ENCODE measurements around the gene NTF3. TPM values are rescaled to one million over a fixed set of nuclear protein-coding genes. Genes with fewer than 3 reads are reported as not detected.

Gene NTF3
- total RNA-seq, 3 donors from 2014 or later (not counting 1 experiment from before 2014, with no cell fraction given), result not detected

GRCh38 chr12:5525783-5526367 is 94.0 kb downstream of the NTF3 start:
- Histone ChIP-seq H3K4me3 (ENCODE audit: low read length) (no peak overlapping the region), H3K27me3 (ENCODE audit: control insufficient read depth, insufficient read depth, low read length) (no peaks in the 10 kb centered on the region), H3K4me1 (ENCODE audit: control insufficient read depth, insufficient read depth, low read length) (no peaks in the 10 kb centered on the region), H3K9me3 (ENCODE audit: control insufficient read depth, insufficient read depth, low read length) (no peaks in the 10 kb centered on the region), H3K36me3 (ENCODE audit: control insufficient read depth, insufficient read depth, low read length) (no peaks in the 10 kb centered on the region), H3K27ac (ENCODE audit: low read length) (no peak overlapping the region)
- Mint-ChIP-seq H3K27me3 (ENCODE audit: low read depth in 2 of 2) (peaks cover 0 to 12% of the 10 kb centered on the region in 2 donors), H3K27ac (no peak overlapping the region), H3K9me3 (no peaks in the 10 kb centered on the region), H3K4me3 (no peak overlapping the region), H3K4me1 (no peaks in the 10 kb centered on the region), H3K36me3 (no peaks in the 10 kb centered on the region)
- 83% methylated on average over 2 of the region's 4 CpGs for WGBS (ENCODE audit: insufficient coverage)
- TF ChIP-seq, protein P1, sequence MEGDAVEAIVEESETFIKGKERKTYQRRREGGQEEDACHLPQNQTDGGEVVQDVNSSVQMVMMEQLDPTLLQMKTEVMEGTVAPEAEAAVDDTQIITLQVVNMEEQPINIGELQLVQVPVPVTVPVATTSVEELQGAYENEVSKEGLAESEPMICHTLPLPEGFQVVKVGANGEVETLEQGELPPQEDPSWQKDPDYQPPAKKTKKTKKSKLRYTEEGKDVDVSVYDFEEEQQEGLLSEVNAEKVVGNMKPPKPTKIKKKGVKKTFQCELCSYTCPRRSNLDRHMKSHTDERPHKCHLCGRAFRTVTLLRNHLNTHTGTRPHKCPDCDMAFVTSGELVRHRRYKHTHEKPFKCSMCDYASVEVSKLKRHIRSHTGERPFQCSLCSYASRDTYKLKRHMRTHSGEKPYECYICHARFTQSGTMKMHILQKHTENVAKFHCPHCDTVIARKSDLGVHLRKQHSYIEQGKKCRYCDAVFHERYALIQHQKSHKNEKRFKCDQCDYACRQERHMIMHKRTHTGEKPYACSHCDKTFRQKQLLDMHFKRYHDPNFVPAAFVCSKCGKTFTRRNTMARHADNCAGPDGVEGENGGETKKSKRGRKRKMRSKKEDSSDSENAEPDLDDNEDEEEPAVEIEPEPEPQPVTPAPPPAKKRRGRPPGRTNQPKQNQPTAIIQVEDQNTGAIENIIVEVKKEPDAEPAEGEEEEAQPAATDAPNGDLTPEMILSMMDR (IDR thresholded peaks at IDR 0.05), result no peak
- intact Hi-C loops (cut with micrococcal nuclease), result no loop called here
- ATAC-seq (no peak), DNase-seq (no peak)

DNA sequence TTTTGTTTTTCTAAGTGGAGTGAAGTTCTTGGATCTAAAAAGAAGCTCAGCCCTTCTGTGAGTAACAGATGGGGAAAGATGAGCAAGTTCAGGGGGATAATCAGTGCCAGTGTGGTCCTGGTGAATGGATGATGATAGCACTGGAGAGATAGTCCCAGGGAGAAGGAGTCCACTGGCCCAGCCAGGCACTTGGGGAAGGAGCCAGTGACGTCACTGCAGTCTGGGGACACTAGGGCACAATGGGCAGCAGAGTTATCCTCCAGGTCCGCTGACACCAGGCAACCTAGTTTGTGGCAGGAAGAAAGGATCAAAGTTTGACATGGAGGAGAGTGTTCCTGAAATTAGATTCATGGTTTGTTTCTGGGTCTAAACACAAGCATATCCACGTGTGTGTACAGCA is 101.5 kb downstream of the NTF3 start:
- H3K4me1 Mint-ChIP-seq, result no peaks in the 10 kb centered on the region
- Histone ChIP-seq H3K4me3 (ENCODE audit: low read length) (no peak overlapping the region), H3K9me3 (ENCODE audit: control insufficient read depth, insufficient read depth, low read length) (no peaks in the 10 kb centered on the region), H3K36me3 (ENCODE audit: control insufficient read depth, insufficient read depth, low read length) (no peaks in the 10 kb centered on the region), H3K4me1 (ENCODE audit: control insufficient read depth, insufficient read depth, low read length) (no peaks in the 10 kb centered on the region), H3K27ac (ENCODE audit: low read length) (no peak overlapping the region), H3K27me3 (ENCODE audit: control insufficient read depth, insufficient read depth, low read length) (no peaks in the 10 kb centered on the region)
- DNase-seq, result no peak
- WGBS (ENCODE audit: insufficient coverage), result 74% methylated on average over 3 of the region's 3 CpGs
- H3K9me3 Mint-ChIP-seq, result no peaks in the 10 kb centered on the region
- intact Hi-C loops (cut with micrococcal nuclease), result no loop called here
- no peaks in the 10 kb centered on the region for H3K36me3 Mint-ChIP-seq
- ATAC-seq, result no peak
- TF ChIP-seq, protein P1 (IDR thresholded peaks at IDR 0.05), result no peak
- peaks cover 20 to 60% of the 10 kb centered on the region in 2 donors for H3K27me3 Mint-ChIP-seq (ENCODE audit: low read depth in 2 of 2)
- H3K4me3 Mint-ChIP-seq, result no peak overlapping the region
- no peak overlapping the region for H3K27ac Mint-ChIP-seq

DNA sequence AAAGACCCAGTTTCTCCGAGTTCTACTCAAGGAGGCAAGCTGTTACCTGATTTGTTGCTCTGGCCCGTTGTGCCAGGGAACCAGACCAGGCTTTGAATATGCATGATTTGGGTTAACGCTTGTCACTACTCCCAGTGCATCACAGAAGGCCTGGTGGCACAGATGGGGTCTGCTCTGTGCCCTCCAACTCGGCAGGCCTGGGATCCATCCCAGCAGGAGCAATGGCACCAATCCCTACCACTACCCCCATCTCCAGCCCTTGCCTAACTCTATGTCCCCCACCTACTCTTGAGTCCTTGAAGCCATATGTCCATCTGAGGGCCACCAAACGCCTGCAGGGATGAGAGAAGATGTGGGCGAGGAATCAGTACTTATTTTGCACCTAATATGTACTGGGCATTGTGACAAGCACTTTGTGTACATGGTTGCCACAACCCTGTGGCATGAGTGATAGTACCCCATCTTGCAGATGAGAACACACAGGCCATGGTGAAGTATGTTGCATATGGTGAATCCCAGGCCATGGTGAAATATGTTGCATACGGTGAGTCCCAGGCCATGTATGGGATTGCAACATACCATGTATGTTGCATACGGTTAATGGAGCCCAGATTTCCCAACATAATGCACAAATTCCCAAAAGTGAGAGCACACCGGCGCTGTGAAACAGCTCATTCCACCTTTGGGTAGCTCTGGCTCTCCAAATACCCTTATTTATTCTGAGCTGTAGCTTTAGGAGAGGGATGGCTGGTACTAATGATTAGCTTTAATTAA is 102.7 kb downstream of the NTF3 start:
- no peaks in the 10 kb centered on the region for H3K27me3 ChIP-seq (ENCODE audit: control insufficient read depth, insufficient read depth, low read length)
- Mint-ChIP-seq H3K27ac (no peak overlapping the region), H3K4me1 (no peaks in the 10 kb centered on the region), H3K4me3 (no peak overlapping the region), H3K36me3 (no peaks in the 10 kb centered on the region), H3K9me3 (no peaks in the 10 kb centered on the region), H3K27me3 (ENCODE audit: low read depth in 2 of 2) (peaks cover 29 to 68% of the 10 kb centered on the region in 2 donors)
- no peaks in the 10 kb centered on the region for H3K4me1 ChIP-seq (ENCODE audit: control insufficient read depth, insufficient read depth, low read length)
- ATAC-seq (no peak), DNase-seq (no peak)
- intact Hi-C loops (cut with micrococcal nuclease), result no loop called here
- 86% methylated on average over 10 of the region's 10 CpGs for WGBS (ENCODE audit: insufficient coverage)
- H3K9me3 ChIP-seq (ENCODE audit: control insufficient read depth, insufficient read depth, low read length), result no peaks in the 10 kb centered on the region
- H3K36me3 ChIP-seq (ENCODE audit: control insufficient read depth, insufficient read depth, low read length), result no peaks in the 10 kb centered on the region
- TF ChIP-seq, protein P1 (IDR thresholded peaks at IDR 0.05), result no peak
- H3K27ac ChIP-seq (ENCODE audit: low read length), result no peak overlapping the region
- no peak overlapping the region for H3K4me3 ChIP-seq (ENCODE audit: low read length)

Data from natural killer cell (primary cell).